Gastroesophageal sphincter (tissue), 4 donors: Measurements from ENCODE around the gene TOMM20. TPM values are rescaled to one million over a fixed set of nuclear protein-coding genes. Genes with fewer than 3 reads are reported as not detected.

ENCODE experiments used
- ATAC-seq: fragments of 150-250 bp; one replicate; pipeline ENCODE4 v1.9.1; 2016; ENCODE audit warnings: mild to moderate bottlenecking, moderate library complexity
- H3K27ac ChIP-seq, 4 donors: fragments of 200-600 bp; sonication (generic) in 3 of 4; 1 replicate in 3 of 4; 2 replicates in 1 of 4; pipeline ENCODE4 v1.5.1; 2016 to 2019
- H3K27me3 ChIP-seq: fragments of 200-600 bp; sonication (generic); one replicate; pipeline ENCODE4 v1.5.1; 2019
- H3K36me3 ChIP-seq, 2 donors: fragments of 200-600 bp; sonication (generic); one replicate each; pipeline ENCODE4 v1.5.1; 2019; ENCODE audit warnings: control low read depth in 1 of 2
- H3K4me1 ChIP-seq, 3 donors: fragments of 200-600 bp; sonication (generic); 1 replicate in 2 of 3; 2 replicates in 1 of 3; pipeline ENCODE4 v1.5.1; 2016 to 2019; ENCODE audit warnings: control low read depth in 2 of 3
- H3K4me3 ChIP-seq, 2 donors: fragments of 200-600 bp; sonication (generic); one replicate each; pipeline ENCODE4 v1.5.1; 2019; ENCODE audit warnings: mild to moderate bottlenecking in 1 of 2, moderate library complexity in 1 of 2
- H3K9me3 ChIP-seq, 3 donors: fragments of 200-600 bp; sonication (generic); one replicate each; pipeline ENCODE4 v1.5.1; 2017 to 2019; ENCODE audit warnings: control low read depth in 2 of 3
- EP300 ChIP-seq: sonication (generic); formaldehyde crosslinking; IDR thresholded peaks from one replicate; pipeline ENCODE4 v1.6.1; 2017; ENCODE audit warnings: antibody characterized with exemption, mild to moderate bottlenecking
- POLR2A ChIP-seq, 2 donors: fragments of 450-650 bp; IDR thresholded peaks; one replicate each; pipeline ENCODE4 v1.6.1; 2017; ENCODE audit warnings: antibody characterized with exemption in 2 of 2, mild to moderate bottlenecking in 2 of 2, moderate library complexity in 1 of 2
- POLR2AphosphoS5 ChIP-seq: sonication (generic); formaldehyde crosslinking; IDR thresholded peaks from one replicate; pipeline ENCODE4 v1.6.1; 2017; ENCODE audit warnings: antibody characterized with exemption
- WGBS, 2 donors: methylation state at CpG; one replicate each; pipeline ENCODE4 v1.1.5; 2018; ENCODE audit warnings: low coverage in 1 of 2; 5-methylcytosine and 5-hydroxymethylcytosine counted together
- total RNA-seq, 4 donors: library from RNA; depleted of rRNA; stranded (reverse); fragments of >200 nt; gene quantifications; one replicate each; pipeline ENCODE4 v1.1.0, GENCODE V29; 2016
- TF ChIP-seq, protein P1 (sequence below), 4 experiments: fragments of 200-600 bp in 2 of 4; fragments of 450-650 bp in 2 of 4; sonication (generic) in 1 of 4; IDR thresholded peaks; one replicate each; pipeline ENCODE4 v1.5.1; 2017 to 2019; ENCODE audit warnings: antibody characterized with exemption in 4 of 4, mild to moderate bottlenecking in 2 of 4, moderate library complexity in 2 of 4

Gene TOMM20
- total RNA-seq, 4 donors from 2014 or later, result 57.8 to 111 (median 99.1) TPM

DNA sequence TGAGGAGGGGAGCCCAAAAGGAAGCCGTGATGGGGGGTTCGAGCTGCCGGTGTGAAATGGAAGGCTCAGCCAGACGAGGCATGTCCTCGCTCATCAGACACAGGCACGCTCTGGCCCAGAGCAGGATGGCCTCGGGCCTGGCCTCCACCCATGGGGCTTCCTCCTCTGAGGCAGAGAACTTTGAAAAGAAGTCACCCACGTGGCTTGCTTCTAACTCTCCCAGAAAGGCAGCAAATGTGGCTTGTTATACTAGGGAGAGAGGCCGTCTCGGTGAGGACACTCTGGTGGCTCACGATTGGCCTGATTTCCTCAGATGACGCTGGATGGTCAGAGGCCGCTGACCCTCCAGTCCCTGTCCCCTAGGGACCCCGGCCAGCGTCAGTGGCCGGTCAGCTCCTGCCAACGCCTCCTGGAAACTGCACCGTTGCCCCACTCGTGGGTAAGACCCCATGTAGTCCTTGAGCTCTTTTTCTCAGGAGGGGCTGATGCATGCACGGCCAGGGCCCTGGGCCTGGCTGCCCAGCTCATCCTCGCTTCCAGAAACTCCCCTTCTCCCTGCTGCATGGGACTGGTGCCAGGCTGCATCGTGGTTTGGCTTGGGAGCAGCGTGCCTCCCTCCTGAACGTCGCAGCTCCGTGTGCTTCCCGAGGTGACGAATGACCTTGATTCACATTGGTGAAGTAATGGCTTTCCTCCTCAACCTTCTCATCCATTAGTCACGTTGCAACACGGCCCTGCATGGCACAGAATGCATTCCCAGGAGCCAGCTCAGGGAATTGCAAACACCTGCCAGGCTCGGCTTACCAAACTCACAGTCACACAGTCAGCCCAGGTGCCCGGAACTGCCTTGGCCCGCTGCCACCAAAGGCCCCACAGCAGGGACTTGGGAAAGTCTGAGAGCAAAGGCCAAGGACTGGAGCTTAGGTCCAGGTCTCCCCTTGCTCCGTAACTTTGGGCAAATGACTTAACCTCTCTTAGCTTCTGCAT lies 58.8 kb downstream of the TOMM20 start:
- Histone ChIP-seq H3K4me1 (peaks cover 3 to 53% (median 25%) of the 10 kb centered on the region in 3 donors), H3K27ac (peak overlapping the region in 3 of 4 donors; percentile 2 to 58 (median 22)), H3K9me3 (no peaks in the 10 kb centered on the region), H3K36me3 (no peaks in the 10 kb centered on the region), H3K27me3 (no peaks in the 10 kb centered on the region), H3K4me3 (no peak overlapping the region)
- WGBS, 2 donors, result 58 to 100% methylated on average over 1 to 16 of the region's 34 CpGs
- peak; percentile 17 for ATAC-seq
- TF ChIP-seq POLR2AphosphoS5 (peak; percentile 96), EP300 (no peak)

- peak overlapping the region in 3 of 4 donors; percentile 2 to 58 (median 22) for H3K27ac ChIP-seq
- H3K9me3 ChIP-seq, result no peaks in the 10 kb centered on the region
- no peaks in the 10 kb centered on the region for H3K36me3 ChIP-seq
- H3K4me1 ChIP-seq, result peaks cover 0 to 46% (median 18%) of the 10 kb centered on the region in 3 donors
- 94 to 100% methylated on average over 2 to 5 of the region's 5 CpGs for WGBS, 2 donors
- H3K4me3 ChIP-seq, result no peak overlapping the region
- ATAC-seq, result no peak
- TF ChIP-seq EP300, result no peak
- TF ChIP-seq POLR2AphosphoS5, result no peak
- TF ChIP-seq POLR2A (IDR thresholded peaks at IDR 0.05), result no peak
- TF ChIP-seq, protein P1, sequence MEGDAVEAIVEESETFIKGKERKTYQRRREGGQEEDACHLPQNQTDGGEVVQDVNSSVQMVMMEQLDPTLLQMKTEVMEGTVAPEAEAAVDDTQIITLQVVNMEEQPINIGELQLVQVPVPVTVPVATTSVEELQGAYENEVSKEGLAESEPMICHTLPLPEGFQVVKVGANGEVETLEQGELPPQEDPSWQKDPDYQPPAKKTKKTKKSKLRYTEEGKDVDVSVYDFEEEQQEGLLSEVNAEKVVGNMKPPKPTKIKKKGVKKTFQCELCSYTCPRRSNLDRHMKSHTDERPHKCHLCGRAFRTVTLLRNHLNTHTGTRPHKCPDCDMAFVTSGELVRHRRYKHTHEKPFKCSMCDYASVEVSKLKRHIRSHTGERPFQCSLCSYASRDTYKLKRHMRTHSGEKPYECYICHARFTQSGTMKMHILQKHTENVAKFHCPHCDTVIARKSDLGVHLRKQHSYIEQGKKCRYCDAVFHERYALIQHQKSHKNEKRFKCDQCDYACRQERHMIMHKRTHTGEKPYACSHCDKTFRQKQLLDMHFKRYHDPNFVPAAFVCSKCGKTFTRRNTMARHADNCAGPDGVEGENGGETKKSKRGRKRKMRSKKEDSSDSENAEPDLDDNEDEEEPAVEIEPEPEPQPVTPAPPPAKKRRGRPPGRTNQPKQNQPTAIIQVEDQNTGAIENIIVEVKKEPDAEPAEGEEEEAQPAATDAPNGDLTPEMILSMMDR (IDR thresholded peaks at IDR 0.05), result no peak
- H3K27me3 ChIP-seq, result no peaks in the 10 kb centered on the region
These were observed 59.5 kb downstream of the TOMM20 start for GRCh38 chr1:235069176-235069575.

DNA sequence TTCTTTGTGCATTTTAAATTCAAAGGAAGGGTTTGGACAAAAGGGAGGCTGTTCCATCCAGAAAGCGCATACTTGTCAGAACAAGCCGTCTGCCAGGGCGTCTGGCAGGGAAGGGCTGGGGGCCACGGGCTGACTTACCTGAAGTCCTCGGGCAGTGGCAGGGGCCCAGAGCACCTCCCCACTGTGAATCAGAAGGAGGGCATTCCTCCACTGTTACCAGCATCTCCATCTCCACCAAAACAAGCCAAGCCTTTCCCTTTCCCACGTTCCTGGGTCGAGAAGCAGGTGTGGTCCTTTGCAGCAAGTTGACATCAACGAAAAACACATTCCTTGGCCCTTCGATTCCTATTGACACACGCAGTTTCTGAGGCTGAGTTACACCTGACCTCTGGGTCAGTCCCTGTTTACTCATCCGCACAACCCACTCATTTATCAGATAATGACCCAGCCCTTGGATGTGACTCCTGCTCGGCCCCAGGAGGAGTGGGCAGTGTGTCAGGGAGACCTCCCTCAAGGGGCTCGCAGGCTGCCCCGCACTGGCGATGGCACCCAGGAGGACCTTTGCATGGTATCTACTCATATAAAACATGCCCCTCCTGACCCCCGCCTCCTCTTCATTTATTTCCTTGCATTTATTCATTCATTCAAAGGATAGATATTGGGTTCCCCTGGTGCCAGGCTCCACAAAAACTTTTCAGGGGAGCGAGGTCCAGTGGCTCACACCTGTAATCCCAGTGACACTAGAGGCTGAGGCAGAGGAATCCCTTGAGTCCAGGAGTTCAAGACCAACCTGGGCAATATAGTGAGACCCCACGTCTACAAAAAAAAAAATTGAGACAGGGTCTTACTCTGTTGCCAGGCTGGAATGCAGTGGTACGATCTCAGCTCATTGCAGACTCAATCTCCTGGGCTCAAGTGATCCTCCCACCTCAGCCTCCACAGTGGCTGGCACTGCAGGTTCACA lies 60.2 kb downstream of the TOMM20 start:
- 66 to 94% methylated on average over 9 to 14 of the region's 19 CpGs for WGBS, 2 donors
- Histone ChIP-seq H3K36me3 (no peaks in the 10 kb centered on the region), H3K9me3 (no peaks in the 10 kb centered on the region), H3K4me1 (peaks cover 0 to 39% (median 13%) of the 10 kb centered on the region in 3 donors), H3K4me3 (no peak overlapping the region), H3K27me3 (no peaks in the 10 kb centered on the region), H3K27ac (peak overlapping the region in 3 of 4 donors; percentile 12 to 58 (median 36))
- no peak for TF ChIP-seq POLR2A (IDR thresholded peaks at IDR 0.05)
- TF ChIP-seq POLR2AphosphoS5, result no peak
- TF ChIP-seq, protein P1 (IDR thresholded peaks at IDR 0.05), result no peak
- TF ChIP-seq EP300, result no peak
- no peak for ATAC-seq

GRCh38 chr1:235067396-235068157 lies 61.1 kb downstream of the TOMM20 start:
- Histone ChIP-seq H3K4me3 (no peak overlapping the region), H3K27me3 (no peaks in the 10 kb centered on the region), H3K27ac (peak overlapping the region in 3 of 4 donors; percentile 12 to 58 (median 36)), H3K4me1 (peaks cover 0 to 34% (median 13%) of the 10 kb centered on the region in 3 donors), H3K36me3 (no peaks in the 10 kb centered on the region), H3K9me3 (no peaks in the 10 kb centered on the region)
- 49 to 80% methylated on average over 1 to 4 of the region's 12 CpGs for WGBS, 2 donors
- peak; percentile 87 for ATAC-seq
- TF ChIP-seq POLR2AphosphoS5 (peak; percentile 67), EP300 (no peak), POLR2A (IDR thresholded peaks at IDR 0.05) (no peak)
- TF ChIP-seq, protein P1 (IDR thresholded peaks at IDR 0.05), result no peak
